Measurements from ENCODE around the gene ZNF862.

- TF ChIP-seq RCOR1 (IDR thresholded peaks at IDR 0.05; ENCODE audit: low read length): no peak
- TF ChIP-seq CTCF (IDR thresholded peaks at IDR 0.05): no peak
- no peak for TF ChIP-seq GABPA (IDR thresholded peaks at IDR 0.05; ENCODE audit: low read depth)
- no peak for TF ChIP-seq TAF1 (IDR thresholded peaks at IDR 0.05; ENCODE audit: borderline replicate concordance, low read depth, low read length)
- TF ChIP-seq POLR2AphosphoS5 (IDR thresholded peaks at IDR 0.05; ENCODE audit: low read depth, low read length): no peak
- TF ChIP-seq FOXJ3 (CRISPR knock-in tag; IDR thresholded peaks at IDR 0.05): no peak
- TF ChIP-seq REST (IDR thresholded peaks at IDR 0.05; ENCODE audit: low read depth, low read length): no peak
- no peak for TF ChIP-seq EP300 (IDR thresholded peaks at IDR 0.05; ENCODE audit: borderline replicate concordance in 1 of 2, low read depth in 1 of 2, low read length in 1 of 2)
Measured at GRCh38 chr7:149819961-149820340, 18.2 kb upstream of the ZNF862 start.
